HG03558 (cell line): ENCODE measurements around the gene PLXNA3.

Experiments
- ATAC-seq: cut with Tn5 transposase; IDR thresholded peaks from one replicate; pipeline ENCODE4 v1.9.1; 2021; ENCODE audit warnings: moderate number of reproducible peaks; ENCODE audit not compliant: unreplicated experiment; ENCODE audit errors: extremely low read depth

PLXNA3 gene

DNA sequence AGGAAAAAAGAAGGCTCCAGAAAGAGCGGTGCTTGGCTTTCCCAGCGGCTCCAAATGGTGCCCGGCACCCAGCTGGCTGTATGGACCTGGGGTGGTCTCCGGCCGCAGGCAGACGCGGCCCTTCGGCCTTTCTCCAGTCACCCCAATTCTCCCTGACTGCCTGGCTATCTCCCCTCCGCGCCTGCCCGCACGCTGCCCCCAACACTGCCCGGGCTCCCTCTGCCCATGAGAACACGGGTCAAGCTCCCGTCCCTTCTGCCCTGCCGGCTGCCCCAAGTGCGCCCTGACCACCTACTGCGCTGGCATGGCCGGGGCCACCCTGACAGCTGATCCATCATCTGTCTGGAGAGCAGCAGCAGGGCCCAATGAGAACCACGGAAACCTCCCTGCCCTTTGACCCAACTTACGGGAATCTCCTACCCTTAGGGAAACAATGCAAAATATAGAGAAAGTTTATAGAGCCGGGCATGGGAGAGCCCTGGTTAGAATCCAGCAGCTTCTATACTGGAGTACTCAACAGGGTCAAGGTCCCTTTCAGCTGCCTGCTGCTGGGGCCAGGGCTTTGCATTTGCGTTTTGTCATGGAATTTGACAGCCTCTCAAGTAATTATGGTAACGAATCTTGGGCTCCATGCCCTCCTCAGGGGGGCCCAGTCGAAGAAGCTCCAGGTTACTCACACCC, 59.2 kb downstream of the PLXNA3 start:
- ATAC-seq: no peak

DNA sequence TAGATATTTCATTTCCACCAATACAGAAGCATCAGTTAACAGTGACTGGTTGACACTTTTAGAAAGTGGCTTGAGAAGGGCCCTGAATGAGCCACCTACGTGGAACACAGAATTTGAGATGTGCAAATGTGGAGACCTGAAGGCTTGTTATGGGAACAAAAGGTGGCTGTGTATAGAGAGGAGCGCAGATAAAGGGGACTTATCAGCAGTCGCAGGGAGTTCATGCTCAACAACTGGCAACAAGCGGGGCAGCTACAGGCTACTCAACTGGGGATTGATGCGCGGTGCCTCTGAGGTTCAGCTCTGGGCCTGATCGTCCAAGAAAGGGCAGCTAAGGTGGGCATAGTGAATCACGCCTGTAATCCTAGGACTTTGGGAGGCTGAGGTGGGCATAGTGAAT, 61.3 kb downstream of the PLXNA3 start:
- ATAC-seq: no peak

DNA sequence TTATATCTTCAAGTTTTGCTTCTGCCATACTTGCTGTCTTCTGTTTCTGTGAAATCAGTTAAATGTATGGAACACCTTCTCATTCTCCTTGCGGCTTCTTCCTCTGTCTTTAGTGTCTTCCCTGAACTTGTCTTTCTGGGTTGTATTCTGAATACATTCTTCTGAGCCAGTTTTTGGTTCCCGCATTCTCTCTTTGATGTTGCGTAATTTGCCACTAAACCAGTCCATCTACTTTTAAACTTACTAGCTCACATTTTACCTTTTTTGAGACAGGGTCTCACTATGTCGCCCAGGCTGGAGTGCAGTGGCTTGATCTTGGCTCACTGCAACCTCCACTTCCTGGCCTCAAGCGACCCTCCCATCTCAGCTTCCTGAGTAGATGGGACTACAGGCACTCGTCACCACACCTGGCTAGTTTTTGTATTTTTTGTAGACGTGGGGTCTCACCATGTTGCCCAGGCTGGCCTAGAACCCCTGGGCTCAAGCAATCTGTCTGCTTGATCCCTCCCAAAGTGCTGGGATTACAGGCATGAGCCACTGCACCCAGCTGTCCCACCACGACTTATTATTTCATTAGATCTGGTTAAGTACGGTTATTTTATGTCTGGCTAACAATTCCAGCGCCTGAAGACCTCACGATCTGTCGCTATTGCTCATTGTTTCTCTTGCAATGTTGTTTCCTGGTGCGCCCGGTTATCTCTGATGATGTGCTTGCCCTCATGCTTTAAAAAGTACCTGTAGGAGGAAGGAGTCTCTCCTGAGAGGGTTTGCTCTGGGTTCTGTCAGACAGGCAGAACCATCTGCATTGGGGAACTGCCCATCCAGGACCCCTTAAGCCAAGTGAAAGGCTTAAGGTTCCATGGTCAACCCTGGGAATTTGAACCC, 67.8 kb downstream of the PLXNA3 start:
- no peak for ATAC-seq

- no peak for ATAC-seq
Measured at GRCh38 chrX:154526901-154527675, 69.0 kb downstream of the PLXNA3 start.
